Measurements from ENCODE around the gene TTC14.
A peak's percentile ranks its signal among the peaks of the same experiment; 100 is the strongest.

The TTC14 gene, protein sequence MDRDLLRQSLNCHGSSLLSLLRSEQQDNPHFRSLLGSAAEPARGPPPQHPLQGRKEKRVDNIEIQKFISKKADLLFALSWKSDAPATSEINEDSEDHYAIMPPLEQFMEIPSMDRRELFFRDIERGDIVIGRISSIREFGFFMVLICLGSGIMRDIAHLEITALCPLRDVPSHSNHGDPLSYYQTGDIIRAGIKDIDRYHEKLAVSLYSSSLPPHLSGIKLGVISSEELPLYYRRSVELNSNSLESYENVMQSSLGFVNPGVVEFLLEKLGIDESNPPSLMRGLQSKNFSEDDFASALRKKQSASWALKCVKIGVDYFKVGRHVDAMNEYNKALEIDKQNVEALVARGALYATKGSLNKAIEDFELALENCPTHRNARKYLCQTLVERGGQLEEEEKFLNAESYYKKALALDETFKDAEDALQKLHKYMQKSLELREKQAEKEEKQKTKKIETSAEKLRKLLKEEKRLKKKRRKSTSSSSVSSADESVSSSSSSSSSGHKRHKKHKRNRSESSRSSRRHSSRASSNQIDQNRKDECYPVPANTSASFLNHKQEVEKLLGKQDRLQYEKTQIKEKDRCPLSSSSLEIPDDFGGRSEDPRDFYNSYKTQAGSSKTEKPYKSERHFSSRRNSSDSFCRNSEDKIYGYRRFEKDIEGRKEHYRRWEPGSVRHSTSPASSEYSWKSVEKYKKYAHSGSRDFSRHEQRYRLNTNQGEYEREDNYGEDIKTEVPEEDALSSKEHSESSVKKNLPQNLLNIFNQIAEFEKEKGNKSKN

GRCh38 chr3:180601688-180602666 is at the start of gene TTC14:
Gene TTC14, plus strand, starts transcription at chr3:180602163. Its CDS starts 99 bp downstream, at chr3:180602262.
- peak within 1 kb of the TSS; percentile 94 for H3K4me3 ChIP-seq (ENCODE audit: low read depth, low read length)
- TF ChIP-seq CTCF (IDR thresholded peaks at IDR 0.05; ENCODE audit: low read depth, low read length): no peak

GRCh38 chr3:180563406-180563805 is 38.6 kb upstream of the TTC14 start:
- no peak for TF ChIP-seq CTCF (IDR thresholded peaks at IDR 0.05; ENCODE audit: low read depth, low read length)
- H3K4me3 ChIP-seq (ENCODE audit: low read depth, low read length): no peak overlapping the region

DNA sequence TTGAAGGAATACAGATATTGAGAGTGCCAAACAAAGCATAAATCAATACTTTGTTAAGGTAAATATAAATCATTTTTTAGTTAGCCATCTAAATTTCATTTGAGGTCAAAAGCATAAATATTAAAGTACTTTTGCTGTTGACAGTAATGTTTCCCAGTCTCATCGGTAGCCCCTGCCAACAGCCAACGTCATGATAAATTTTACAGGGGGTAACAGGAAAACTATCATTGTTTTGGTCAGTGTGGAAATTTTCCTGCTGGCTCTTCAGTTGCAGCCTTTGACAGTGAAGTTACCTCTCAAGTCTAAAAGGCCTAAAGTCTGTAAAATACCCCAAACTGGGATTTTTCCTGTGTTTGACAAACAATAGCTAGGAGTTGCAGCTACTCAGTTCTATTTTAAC is 37.3 kb upstream of the TTC14 start:
- H3K4me3 ChIP-seq (ENCODE audit: low read depth, low read length): no peak overlapping the region
- no peak for TF ChIP-seq CTCF (IDR thresholded peaks at IDR 0.05; ENCODE audit: low read depth, low read length)

DNA sequence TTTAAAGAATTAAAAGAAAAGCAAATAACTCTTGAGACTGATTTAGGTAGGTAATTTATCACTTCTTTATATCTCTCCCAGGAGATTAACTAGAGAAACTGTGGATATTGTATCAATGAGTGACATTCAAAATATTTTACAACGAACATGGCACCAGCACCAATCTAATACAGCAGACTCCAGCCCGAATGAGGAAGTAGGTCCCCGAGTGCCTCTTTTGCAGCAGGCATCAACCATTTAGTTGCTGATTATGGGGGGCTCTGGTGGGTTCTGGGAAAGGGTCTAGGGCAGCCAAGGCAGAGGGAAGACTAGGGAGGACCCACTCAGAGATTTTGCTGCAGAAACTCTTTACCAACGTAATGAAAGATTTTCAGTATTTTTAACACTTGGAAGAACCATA is 31.7 kb upstream of the TTC14 start:
- no peak for TF ChIP-seq CTCF (IDR thresholded peaks at IDR 0.05; ENCODE audit: low read depth, low read length)
- H3K4me3 ChIP-seq (ENCODE audit: low read depth, low read length): no peak overlapping the region

DNA sequence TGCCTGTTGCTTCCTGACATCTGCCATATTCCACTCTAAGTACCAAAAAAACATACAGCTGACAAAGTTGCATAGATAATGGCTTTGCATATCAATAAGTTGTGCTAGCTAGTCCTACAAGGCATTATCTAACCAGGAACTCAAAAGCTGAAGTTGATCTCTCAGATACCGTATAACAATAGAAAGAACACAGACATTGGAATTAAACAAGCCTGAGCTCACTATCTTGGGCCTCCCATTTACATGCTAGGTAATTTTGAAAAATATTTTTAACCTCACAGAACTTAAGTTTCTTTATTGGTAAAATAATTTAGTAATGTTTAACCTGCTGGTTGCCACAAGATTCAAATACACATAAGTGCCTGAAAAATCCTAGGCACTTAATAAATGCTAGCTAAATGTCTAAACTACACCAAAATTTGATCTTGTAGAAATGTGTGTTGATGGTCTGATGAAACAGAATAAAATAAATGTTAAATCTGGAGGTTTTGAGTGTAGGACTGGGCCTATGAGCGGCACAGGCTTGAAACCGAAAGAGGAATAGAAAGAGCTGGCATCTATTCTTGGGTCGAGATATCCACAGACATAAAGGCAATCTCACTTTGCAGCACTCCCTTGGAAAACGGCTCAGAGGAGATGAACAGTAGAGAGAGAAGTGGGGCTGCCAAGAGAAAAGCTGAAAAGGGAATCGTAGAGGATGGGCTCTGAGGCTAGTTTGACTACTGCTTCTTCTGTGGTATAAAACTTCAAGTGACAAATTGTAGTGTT is 29.9 kb upstream of the TTC14 start:
- H3K4me3 ChIP-seq (ENCODE audit: low read depth, low read length): no peak overlapping the region
- no peak for TF ChIP-seq CTCF (IDR thresholded peaks at IDR 0.05; ENCODE audit: low read depth, low read length)

GRCh38 chr3:180575571-180575970 is 26.4 kb upstream of the TTC14 start:
- TF ChIP-seq CTCF (IDR thresholded peaks at IDR 0.05; ENCODE audit: low read depth, low read length): no peak
- no peak overlapping the region for H3K4me3 ChIP-seq (ENCODE audit: low read depth, low read length)
